Measurements from ENCODE around the gene ZNF512B.
"Not testable (repeated sequence)": the region's sequence is repeated elsewhere in the genome, so short reads cannot be mapped to it uniquely, and the experiment has no call there.

ZNF512B gene

GRCh38 chr20:63978319-63979228 is 8.8 kb upstream of the ZNF512B start:
- no peak for DNase-seq

- no peak for DNase-seq
These were observed 8.1 kb upstream of the ZNF512B start for GRCh38 chr20:63977739-63978276.

- DNase-seq = no peak
These were observed 7.4 kb upstream of the ZNF512B start for GRCh38 chr20:63976980-63977738.

GRCh38 chr20:63976511-63976910 is 6.8 kb upstream of the ZNF512B start:
- not testable (repeated sequence) for DNase-seq

GRCh38 chr20:63974402-63975200 is 4.9 kb upstream of the ZNF512B start:
- DNase-seq = peak in 1 of 2 experiments; percentile 46

GRCh38 chr20:63973636-63974401 is 4.1 kb upstream of the ZNF512B start:
- DNase-seq = peak; percentile 59 to 87

- no peak for DNase-seq
These were observed 3.4 kb upstream of the ZNF512B start for GRCh38 chr20:63973160-63973479.

- no peak for DNase-seq
These were observed 2.8 kb upstream of the ZNF512B start for GRCh38 chr20:63972312-63973159.

- not testable (repeated sequence) for DNase-seq
These were observed 2.2 kb upstream of the ZNF512B start for GRCh38 chr20:63971960-63972311.

GRCh38 chr20:63970714-63971431 is 1.1 kb upstream of the ZNF512B start:
- no peak for DNase-seq

- no peak for DNase-seq
These were observed 586 bp downstream of the ZNF512B start for GRCh38 chr20:63968928-63969760.

GRCh38 chr20:63968136-63968927 is 1.4 kb downstream of the ZNF512B start:
- DNase-seq = no peak

- DNase-seq = no peak
These were observed 2.2 kb downstream of the ZNF512B start for GRCh38 chr20:63967330-63968135.

- DNase-seq = no peak
These were observed 2.8 kb downstream of the ZNF512B start for GRCh38 chr20:63966944-63967322.

- no peak for DNase-seq
These were observed 3.4 kb downstream of the ZNF512B start for GRCh38 chr20:63966172-63966943.

GRCh38 chr20:63964412-63964811 is 5.3 kb downstream of the ZNF512B start:
- no peak for DNase-seq

- no peak for DNase-seq
These were observed 5.9 kb downstream of the ZNF512B start for GRCh38 chr20:63963784-63964301.
